ENCODE results near the gene DPY19L2.
"Not testable (repeated sequence)": the region's sequence is repeated elsewhere in the genome, so short reads cannot be mapped to it uniquely, and the experiment has no call there.

Gene DPY19L2

DNA sequence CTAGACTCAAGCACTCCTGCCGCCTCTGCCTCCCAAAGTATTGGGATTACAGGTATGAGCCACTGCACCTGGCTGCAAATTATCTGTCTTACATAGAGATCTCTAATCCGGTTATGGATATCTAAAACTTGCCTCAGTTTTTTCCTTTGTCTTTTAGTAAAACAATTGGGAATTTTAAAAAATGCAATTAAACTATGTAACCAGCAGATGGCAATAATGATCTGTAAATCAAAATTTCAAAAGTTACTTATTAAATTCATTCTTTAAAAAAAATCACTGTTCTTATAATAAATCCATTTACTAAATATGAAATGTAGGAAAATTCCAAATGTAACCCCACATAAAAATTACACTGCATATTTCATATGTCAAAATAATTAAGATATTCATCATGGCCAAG, 4.3 kb upstream of the DPY19L2 start:
- not testable (repeated sequence) for DNase-seq (ENCODE audit: low read depth); H3K4me3 ChIP-seq (ENCODE audit: low read length)
- TF ChIP-seq, protein P1, sequence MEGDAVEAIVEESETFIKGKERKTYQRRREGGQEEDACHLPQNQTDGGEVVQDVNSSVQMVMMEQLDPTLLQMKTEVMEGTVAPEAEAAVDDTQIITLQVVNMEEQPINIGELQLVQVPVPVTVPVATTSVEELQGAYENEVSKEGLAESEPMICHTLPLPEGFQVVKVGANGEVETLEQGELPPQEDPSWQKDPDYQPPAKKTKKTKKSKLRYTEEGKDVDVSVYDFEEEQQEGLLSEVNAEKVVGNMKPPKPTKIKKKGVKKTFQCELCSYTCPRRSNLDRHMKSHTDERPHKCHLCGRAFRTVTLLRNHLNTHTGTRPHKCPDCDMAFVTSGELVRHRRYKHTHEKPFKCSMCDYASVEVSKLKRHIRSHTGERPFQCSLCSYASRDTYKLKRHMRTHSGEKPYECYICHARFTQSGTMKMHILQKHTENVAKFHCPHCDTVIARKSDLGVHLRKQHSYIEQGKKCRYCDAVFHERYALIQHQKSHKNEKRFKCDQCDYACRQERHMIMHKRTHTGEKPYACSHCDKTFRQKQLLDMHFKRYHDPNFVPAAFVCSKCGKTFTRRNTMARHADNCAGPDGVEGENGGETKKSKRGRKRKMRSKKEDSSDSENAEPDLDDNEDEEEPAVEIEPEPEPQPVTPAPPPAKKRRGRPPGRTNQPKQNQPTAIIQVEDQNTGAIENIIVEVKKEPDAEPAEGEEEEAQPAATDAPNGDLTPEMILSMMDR (conservative IDR thresholded peaks at IDR 0.05; ENCODE audit: low read length): peak; percentile 11; the same call in 1 of the 2 replicates

DNA sequence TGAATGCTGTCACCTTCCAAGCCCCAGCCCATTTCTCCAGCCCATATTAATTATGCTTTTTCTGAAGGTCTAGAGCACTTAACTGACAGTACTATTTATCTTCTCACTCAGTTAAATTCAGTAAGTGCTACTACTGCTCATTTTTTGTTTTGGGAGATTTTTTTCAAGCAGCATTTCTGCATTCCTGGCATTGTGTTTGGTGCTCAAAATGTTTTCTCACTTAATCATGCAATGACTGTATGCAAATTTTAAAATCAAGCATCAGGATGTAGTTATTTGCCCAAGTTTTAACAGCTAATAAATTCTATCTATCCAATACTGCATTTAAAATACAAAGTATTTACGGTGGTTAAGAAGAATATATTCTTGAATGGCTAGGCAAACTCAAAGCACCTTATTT, 1.6 kb upstream of the DPY19L2 start:
- not testable (repeated sequence) for H3K4me3 ChIP-seq (ENCODE audit: low read length)
- DNase-seq (ENCODE audit: low read depth): peak; percentile 51

DNA sequence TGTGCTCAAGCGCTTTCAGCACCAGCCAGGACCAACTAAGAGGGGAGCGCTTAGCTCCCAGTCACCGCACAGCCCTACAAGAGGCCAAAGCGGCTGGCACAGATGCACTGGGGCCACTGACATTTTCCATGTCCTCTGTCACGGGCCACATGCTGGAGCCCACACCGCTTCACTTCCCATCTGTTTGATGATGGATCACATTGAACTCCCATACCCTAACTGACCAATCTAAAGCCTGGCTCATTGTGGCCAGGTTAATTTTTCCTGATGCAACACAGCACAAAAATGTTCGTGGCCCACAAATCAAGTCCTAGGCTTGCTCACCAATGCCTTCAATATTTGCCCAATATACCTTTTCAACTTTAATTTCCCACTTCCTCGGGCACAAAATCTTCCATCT, 1.1 kb upstream of the DPY19L2 start:
- DNase-seq (ENCODE audit: low read depth): not testable (repeated sequence)

DNA sequence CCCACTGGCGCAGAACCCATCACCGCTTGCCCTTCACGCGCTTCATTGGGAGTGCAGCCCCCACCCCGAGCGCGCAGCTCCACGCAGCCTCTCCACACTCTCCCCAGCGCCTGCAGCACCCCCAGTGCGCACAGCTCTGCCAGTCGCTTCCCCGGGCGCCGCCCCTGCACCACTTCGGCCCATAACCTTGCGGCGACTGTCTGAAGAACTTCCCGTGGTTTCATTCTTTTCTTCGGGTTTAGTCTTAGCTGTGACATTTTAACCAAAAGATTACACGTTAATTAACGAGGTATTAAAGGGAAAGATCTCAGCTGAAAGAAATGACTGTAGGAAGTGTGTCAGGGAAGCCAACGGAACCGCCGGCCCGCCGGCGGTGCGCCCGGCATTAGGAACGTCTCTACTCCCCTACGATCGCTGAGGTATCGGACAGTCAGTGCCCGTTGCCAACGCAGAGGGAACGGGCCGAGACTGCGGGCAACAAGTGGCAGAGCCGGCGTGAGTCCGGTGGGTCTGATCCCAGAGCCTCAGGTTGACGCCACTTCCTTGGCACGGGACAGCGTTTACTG, 590 bp upstream of the DPY19L2 start:
- peak overlapping the region; percentile 75 for H3K4me3 ChIP-seq (ENCODE audit: low read length)
- peak; percentile 12 for DNase-seq (ENCODE audit: low read depth)

More for the DNA sequence above, 1.1 kb upstream of the DPY19L2 start:
- H3K4me3 ChIP-seq (ENCODE audit: low read length): not testable (repeated sequence)

DNA sequence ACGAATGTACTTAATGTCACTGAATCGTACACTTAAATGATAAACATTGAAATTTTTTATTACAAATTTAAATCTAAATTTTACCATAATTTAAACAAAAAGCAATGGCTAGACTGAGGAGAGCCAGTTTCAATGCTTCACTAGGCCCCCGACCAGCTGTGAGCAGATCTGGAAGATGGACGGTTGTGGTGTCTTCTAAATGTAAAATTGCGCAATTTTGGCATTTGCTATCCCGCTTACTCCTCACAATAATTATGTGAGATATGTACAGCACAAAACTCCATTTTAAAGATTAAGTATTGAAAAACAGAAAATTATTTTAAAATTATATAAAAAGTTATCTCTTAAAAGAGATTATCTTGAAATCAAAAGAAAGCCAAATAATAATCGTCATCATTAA, 5.3 kb downstream of the DPY19L2 start:
- H3K4me3 ChIP-seq (ENCODE audit: low read length); DNase-seq (ENCODE audit: low read depth): not testable (repeated sequence)

DNA sequence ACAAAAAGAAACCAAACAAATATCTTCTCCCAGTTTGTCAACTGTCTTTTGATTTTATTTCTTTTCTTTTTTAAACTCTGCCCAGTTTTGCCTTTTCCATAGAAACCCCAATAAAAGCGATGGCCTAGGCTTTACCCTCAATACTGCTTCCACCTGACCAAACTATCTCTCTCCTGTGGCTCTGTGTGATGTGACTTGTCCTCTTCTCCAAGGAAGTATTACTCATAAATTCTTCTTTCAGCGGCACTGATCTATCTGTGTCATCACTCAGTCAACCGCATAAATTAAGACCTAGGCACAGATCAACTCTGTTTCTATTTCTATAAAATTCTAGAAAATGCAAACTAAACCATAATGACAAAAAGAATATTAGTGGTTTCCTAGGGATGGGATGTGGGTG, 9.8 kb downstream of the DPY19L2 start:
- H3K4me3 ChIP-seq (ENCODE audit: low read length); DNase-seq (ENCODE audit: low read depth): not testable (repeated sequence)

DNA sequence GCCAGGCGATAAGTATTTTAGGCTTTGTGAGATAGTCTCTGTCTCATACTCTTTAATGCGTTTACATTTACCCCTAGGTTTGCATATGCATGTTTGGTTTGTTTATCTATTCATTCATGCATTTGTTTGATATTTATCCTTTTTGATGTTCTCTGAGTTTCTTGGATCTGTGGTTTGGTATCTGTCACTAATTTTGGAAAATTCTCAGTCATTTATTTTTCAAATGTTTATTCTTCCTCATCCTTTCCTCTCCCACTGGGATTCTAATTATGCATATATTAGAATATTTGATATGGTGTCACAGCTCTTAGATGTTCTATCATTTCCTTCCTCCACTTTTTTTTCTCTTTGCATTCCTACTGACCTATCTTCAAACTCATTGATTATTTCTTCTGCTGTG, 11.9 kb downstream of the DPY19L2 start:
- not testable (repeated sequence) for DNase-seq (ENCODE audit: low read depth); H3K4me3 ChIP-seq (ENCODE audit: low read length)

DNA sequence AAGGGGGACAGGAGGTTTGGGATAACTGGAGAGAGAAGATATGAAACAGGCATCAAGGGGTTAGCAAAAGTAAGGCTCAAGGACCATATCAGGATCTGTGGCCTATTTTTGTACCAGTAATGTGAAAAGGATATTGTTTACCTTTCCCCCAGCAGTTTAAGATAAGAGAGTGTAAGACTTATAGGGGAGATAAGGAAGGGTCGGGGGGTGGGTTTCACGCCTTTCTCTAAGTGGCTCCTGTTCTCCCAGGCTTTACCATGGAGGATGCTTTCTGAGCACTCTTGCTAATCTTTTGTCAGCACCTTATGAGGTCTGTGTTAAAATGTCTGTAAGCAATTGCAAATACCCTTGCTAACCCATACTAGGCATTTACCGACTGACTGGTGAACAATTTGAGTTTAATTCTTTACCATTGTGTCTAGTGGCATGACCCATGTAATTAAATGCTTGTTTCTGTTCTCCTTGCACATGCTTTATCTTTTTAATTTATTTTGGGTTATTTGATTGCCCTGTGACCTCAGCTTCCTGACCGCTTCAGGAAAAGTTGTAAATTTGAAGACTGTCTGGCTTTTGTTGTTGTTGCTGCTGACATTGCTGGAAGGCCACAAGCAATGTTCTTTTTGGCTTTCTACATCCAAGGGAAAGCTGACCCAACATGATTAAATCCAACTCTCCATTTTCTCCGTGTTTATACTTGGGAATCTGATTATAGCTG, 12.6 kb downstream of the DPY19L2 start:
- DNase-seq (ENCODE audit: low read depth); H3K4me3 ChIP-seq (ENCODE audit: low read length): not testable (repeated sequence)

DNA sequence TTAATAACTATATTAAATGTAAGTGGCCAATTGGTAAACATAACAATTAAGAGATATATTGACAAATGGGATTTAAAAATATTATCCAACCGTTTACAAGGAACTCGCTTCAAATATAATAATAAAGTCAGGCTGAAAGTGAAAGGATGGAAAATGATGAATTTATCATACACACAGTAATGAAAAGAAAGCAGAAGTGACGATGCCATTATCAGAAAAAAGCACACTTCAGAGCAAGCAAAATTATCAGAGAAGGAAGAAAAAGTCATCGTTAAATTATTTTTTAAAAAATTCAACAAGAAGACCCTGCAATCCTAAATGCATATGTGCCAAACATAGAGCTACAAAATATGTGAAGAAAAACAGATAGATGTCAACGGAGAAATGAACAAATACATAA, 13.8 kb downstream of the DPY19L2 start:
- DNase-seq (ENCODE audit: low read depth); H3K4me3 ChIP-seq (ENCODE audit: low read length): not testable (repeated sequence)

DNA sequence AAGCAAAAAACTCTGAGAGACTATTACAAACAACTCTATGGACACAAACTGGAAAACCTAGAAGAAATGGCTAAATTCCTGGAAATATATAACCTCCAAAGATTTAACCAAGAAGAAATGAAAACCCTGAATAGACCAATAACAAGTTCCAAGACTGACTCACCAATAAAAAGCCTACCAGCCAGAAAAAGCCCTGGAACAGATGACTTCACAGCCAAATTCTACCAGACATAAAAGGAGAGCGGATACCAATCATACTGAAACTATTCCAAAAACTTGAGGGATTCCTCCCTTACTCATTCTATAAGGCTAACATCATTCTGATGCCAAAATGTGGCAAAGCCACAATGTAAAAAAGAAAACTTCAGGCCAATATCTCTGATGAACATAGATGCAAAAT, 18.8 kb downstream of the DPY19L2 start:
- DNase-seq (ENCODE audit: low read depth): peak; percentile 75
- not testable (repeated sequence) for H3K4me3 ChIP-seq (ENCODE audit: low read length)

DNA sequence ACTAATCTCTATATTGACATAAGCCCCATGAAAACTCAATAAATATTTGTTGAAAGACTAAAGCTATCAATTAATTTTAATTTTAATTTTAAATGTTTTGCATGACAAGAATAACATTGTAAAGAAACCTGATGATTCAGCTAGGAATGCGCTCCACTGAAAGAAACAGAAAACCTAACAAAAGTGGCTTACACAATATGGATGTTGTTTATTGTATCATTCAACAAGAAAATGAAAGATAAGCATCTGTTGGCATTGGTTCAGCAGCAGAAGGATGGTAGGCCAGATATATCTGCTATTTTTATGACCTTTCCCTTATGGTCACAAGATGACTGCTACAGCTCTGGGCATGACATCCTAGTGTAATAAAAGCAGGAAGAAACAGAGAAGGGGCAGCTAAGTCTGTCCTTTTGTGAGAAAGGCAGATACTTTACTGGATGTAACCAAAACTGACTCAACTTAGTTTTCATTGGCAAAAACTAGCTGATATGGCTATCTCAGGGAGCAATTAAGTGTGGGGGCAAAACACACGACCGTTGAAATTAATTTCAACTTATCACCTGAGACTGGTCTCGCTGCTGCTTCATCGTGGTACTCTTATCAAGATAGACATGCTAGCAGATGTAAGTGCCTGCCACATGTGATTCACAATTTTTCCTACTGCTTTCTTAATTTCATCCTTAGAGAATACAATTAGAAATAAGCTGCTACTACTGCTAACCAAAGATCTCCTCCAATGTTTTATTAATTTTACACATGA, 24.7 kb downstream of the DPY19L2 start:
- DNase-seq (ENCODE audit: low read depth): peak; percentile 43
- H3K4me3 ChIP-seq (ENCODE audit: low read length): not testable (repeated sequence)

DNA sequence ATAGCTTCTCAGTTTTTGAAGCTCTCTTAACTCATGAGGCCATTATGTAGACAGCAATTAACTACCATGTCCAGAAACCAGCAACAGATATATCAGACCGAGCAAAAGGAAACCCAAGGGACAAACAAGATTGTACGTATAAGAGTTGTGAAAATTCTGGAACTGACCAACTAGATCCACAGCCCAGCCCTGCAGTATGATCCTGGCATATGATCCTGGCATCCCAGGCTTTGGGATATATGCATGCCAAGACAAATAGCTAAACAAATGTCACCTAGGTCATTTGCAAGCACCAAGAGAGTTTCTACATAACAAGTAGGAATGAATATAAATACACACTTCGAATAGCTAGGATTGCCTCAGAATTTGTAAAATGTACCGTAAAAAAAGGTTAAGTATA, 44.0 kb downstream of the DPY19L2 start:
- H3K4me3 ChIP-seq (ENCODE audit: low read length); DNase-seq (ENCODE audit: low read depth): not testable (repeated sequence)

DNA sequence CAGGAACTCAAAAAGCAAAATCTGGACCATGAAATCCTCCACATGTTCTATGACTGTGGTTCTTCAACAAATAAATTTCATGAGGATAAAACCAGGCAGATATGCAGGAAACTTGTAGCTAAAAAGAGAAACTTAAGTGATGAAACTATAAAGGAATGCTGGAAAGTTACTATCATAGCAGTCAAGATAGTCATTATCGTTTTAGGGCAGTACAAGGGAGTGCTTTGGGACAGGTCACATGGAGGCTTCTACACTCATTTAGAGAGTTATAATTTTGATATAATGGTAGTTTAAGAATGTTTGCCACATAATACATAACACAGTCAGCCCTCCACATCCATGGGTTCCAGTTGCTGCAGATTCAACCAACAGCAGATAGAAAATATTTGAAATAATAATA, 52.7 kb downstream of the DPY19L2 start:
- H3K4me3 ChIP-seq (ENCODE audit: low read length); DNase-seq (ENCODE audit: low read depth): not testable (repeated sequence)

DNA sequence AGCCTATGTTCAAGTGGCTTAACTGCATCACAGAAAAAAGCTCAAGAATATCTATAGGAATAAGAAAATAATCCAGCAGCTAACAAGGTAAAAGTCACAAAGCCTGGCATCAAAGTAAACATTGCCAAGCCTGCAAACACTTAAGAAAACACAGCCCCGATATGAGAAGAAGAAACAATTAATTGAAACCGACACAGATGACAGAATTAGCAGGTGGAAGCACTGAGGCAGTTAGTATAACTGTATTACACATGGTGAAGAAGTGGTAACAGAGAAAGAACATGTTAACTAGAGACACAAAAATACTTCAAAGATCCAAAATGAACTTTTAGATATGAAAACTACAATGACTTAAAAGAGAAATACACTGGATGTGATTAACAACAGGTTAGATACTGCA, 57.0 kb downstream of the DPY19L2 start:
- DNase-seq (ENCODE audit: low read depth); H3K4me3 ChIP-seq (ENCODE audit: low read length): not testable (repeated sequence)

DNA sequence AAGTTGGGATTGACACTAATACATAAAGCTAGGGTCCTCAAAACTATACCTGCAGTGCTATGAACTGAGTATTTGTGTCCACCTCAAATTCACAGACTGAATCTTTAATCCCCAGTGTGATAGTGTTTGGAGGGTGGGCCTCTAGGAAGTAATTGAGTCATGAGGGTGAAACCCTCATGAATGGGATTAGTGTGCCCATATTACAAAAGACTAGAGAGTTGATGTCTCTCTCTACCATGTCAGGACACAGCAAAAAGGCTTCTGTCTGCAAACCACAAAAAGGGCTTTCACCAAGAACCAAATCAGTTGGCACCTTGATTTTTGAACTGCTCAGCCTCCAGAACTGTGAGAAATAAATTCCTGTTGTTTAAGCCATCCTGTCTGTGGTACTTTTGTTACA, 59.0 kb downstream of the DPY19L2 start:
- H3K4me3 ChIP-seq (ENCODE audit: low read length); DNase-seq (ENCODE audit: low read depth): not testable (repeated sequence)

DNA sequence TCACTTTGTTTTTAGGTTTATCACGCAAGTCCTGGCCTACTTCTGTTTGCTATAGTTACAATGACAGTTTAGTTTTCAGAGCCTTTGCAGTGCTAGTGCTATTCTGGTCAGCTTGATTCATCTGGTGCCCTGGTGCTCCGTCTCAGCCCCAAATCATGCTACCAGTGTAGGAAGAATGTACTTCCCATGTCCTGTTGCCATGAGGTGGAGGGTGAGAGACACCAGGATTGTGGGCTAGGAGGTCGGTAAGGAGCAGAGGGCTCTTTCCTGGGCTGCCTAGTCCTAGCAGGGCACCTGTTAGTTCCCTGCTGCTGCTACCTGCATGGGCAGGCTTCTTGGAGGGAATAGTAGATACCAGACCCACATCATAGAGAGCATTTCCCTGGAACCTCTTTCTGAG, 63.3 kb downstream of the DPY19L2 start:
- not testable (repeated sequence) for H3K4me3 ChIP-seq (ENCODE audit: low read length); DNase-seq (ENCODE audit: low read depth)

DNA sequence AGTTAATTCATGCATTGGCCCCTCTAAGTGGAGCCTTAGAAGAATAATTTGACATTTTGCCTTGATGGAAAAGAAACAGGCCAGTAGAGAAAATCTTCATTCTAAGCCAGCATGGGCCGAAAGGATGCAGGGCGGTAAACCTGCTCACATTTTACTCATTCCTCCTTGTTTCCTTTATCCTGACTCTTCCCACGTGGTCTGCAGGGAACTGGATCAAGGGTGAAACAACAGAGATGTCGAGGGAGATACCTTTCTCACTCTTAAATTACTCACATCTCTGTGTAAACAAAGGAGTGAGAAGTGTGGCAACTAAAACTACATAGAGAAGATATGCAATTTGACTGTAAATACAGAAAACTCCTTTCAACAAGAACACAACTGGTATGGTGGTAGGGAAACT, 73.5 kb downstream of the DPY19L2 start:
- not testable (repeated sequence) for H3K4me3 ChIP-seq (ENCODE audit: low read length); DNase-seq (ENCODE audit: low read depth)

DNA sequence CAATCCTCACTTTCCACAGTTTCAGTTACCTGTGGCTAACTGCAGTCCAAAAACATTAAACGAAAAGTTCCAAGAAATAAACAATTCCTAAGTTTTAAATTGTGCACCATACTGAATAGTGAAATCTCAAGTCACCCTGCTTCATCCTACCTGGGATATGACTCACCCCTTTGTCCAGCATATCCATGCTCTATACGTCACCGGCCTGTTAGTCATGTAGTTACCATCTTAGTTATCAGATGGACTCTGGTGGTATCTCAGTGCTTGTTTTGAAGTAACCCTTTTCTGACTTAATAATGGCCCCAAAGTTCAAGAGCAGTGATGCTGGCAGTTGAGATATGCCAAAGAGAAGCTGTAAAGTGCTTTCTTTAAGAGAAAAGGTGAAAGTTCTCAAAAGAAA, 83.9 kb downstream of the DPY19L2 start:
- H3K4me3 ChIP-seq (ENCODE audit: low read length); DNase-seq (ENCODE audit: low read depth): not testable (repeated sequence)

DNA sequence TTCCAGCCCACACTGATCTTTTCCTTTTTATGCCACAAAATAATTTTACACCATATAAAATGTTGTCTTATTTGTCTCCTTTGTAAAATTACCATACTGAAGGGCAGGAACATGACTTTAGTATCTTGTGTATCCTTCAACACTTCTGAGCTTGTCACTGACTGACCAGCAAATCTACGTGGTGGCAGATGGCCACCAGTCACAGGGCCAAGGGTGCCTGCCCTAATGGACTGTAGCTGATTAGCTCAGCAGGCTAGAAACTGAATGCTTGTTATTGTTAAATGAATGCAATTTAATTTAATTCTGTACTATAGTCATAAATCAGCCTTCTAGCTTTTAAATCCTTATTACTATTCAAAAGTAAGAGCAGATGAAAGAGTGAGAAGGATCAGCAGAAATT, 85.0 kb downstream of the DPY19L2 start:
- not testable (repeated sequence) for DNase-seq (ENCODE audit: low read depth)

More for the DNA sequence above, 85.0 kb downstream of the DPY19L2 start:
- H3K4me3 ChIP-seq (ENCODE audit: low read length): not testable (repeated sequence)
